KMS-11 (cell line): ENCODE data around the gene P2RY14.

Source experiments
- H2AFZ ChIP-seq: fragments of 200-600 bp; sonication (generic); 2 replicates; pipeline ENCODE4 v1.6.1; 2016; ENCODE audit warnings: antibody characterized with exemption, mixed run types, low read depth
- H3K27ac ChIP-seq: fragments of 200-600 bp; sonication (generic); 2 replicates; pipeline ENCODE4 v1.6.1; 2016; ENCODE audit warnings: mild to moderate bottlenecking, mixed run types
- H3K27me3 ChIP-seq: fragments of 200-600 bp; sonication (generic); 2 replicates; pipeline ENCODE4 v1.6.1; 2017; ENCODE audit warnings: mild to moderate bottlenecking, low read depth, mixed run types, moderate library complexity; ENCODE audit not compliant: insufficient read depth
- H3K36me3 ChIP-seq: fragments of 200-600 bp; sonication (generic); 2 replicates; pipeline ENCODE4 v1.6.1; 2017; ENCODE audit warnings: mild to moderate bottlenecking, mixed run types; ENCODE audit not compliant: insufficient read depth
- H3K4me1 ChIP-seq: fragments of 200-600 bp; sonication (generic); 2 replicates; pipeline ENCODE4 v1.6.1; 2016; ENCODE audit warnings: mild to moderate bottlenecking, low read depth, mixed run types; ENCODE audit not compliant: poor library complexity, severe bottlenecking
- H3K4me2 ChIP-seq: fragments of 200-600 bp; sonication (generic); 2 replicates; pipeline ENCODE4 v1.7.0; 2016; ENCODE audit warnings: mild to moderate bottlenecking, mixed run types
- H3K4me3 ChIP-seq: fragments of 200-600 bp; sonication (generic); IDR thresholded peaks from 2 replicates; pipeline ENCODE4 v1.6.1; 2017; ENCODE audit warnings: low read depth, low read length, mixed read lengths; ENCODE audit not compliant: insufficient read depth
- H3K79me2 ChIP-seq: fragments of 200-600 bp; sonication (generic); 2 replicates; pipeline ENCODE4 v1.6.1; 2016; ENCODE audit warnings: low read depth, mixed run types; ENCODE audit not compliant: insufficient read depth
- H3K9ac ChIP-seq: fragments of 200-600 bp; sonication (generic); 2 replicates; pipeline ENCODE4 v1.6.1; 2016; ENCODE audit warnings: mild to moderate bottlenecking, mixed run types
- H4K20me1 ChIP-seq: fragments of 200-600 bp; sonication (generic); 2 replicates; pipeline ENCODE4 v1.6.1; 2016; ENCODE audit warnings: mild to moderate bottlenecking, mixed run types; ENCODE audit not compliant: insufficient read depth
- CTCF ChIP-seq: fragments of 200-600 bp; sonication (generic); conservative IDR thresholded peaks from 2 replicates; pipeline ENCODE4 v1.6.1; 2017; ENCODE audit warnings: low read depth, mild to moderate bottlenecking, antibody characterized with exemption, low read length, moderate library complexity, mixed read lengths

The P2RY14 gene

GRCh38 chr3:151316267-151316991 is 38.1 kb upstream of the P2RY14 start, which contains the start of gene GPR87:
Gene GPR87 (minus strand): TSS chr3:151316820. CDS start chr3:151300100, 16,720 bp downstream.
- no peaks in the 10 kb centered on the region for H3K36me3 ChIP-seq
- H3K9ac ChIP-seq = no peak within 1 kb of the TSS; the same call in 1 of the 2 replicates
- no peaks in the 10 kb centered on the region for H3K27me3 ChIP-seq
- H4K20me1 ChIP-seq = no peaks in the 10 kb centered on the region
- peak within 1 kb of the TSS; percentile 35 for H3K27ac ChIP-seq
- no peak within 1 kb of the TSS for H3K4me3 ChIP-seq
- H3K4me1 ChIP-seq = peaks cover 25% of the 10 kb centered on the region
- no peaks in the 10 kb centered on the region for H3K79me2 ChIP-seq
- no peak for TF ChIP-seq CTCF
- peak within 1 kb of the TSS; percentile 55 for H3K4me2 ChIP-seq
- 0 out of 2 replicates have a peak within 1 kb of the TSS, but pooled peaks have one; percentile 24 for H2AFZ ChIP-seq

- no peaks in the 10 kb centered on the region for H3K79me2 ChIP-seq
- no peak overlapping the region for H2AFZ ChIP-seq
These were observed 37.5 kb upstream of the P2RY14 start for GRCh38 chr3:151315846-151316245.

GRCh38 chr3:151315136-151315535 is 36.8 kb upstream of the P2RY14 start:
- TF ChIP-seq CTCF = no peak
- H2AFZ ChIP-seq = no peak overlapping the region
- H3K4me3 ChIP-seq = no peak overlapping the region
- H3K4me1 ChIP-seq = peaks cover 25% of the 10 kb centered on the region
- H3K27me3 ChIP-seq = no peaks in the 10 kb centered on the region
- H3K36me3 ChIP-seq = no peaks in the 10 kb centered on the region
- H3K4me2 ChIP-seq = no peak overlapping the region
- no peaks in the 10 kb centered on the region for H4K20me1 ChIP-seq
- H3K27ac ChIP-seq = no peak overlapping the region
- no peaks in the 10 kb centered on the region for H3K79me2 ChIP-seq
- H3K9ac ChIP-seq = no peak overlapping the region

More at GRCh38 chr3:151315846-151316245, 37.5 kb upstream of the P2RY14 start:
- H3K27me3 ChIP-seq = no peaks in the 10 kb centered on the region
- peak overlapping the region; percentile 55; the same call in 1 of the 2 replicates for H3K4me2 ChIP-seq
- no peaks in the 10 kb centered on the region for H4K20me1 ChIP-seq
- peak overlapping the region; percentile 35 for H3K27ac ChIP-seq
- H3K9ac ChIP-seq = no peak overlapping the region
- TF ChIP-seq CTCF = no peak
- H3K4me1 ChIP-seq = peaks cover 25% of the 10 kb centered on the region
- H3K4me3 ChIP-seq = no peak overlapping the region
- no peaks in the 10 kb centered on the region for H3K36me3 ChIP-seq

- H3K79me2 ChIP-seq = no peaks in the 10 kb centered on the region
- H3K4me2 ChIP-seq = no peak overlapping the region
- no peaks in the 10 kb centered on the region for H4K20me1 ChIP-seq
- H3K4me1 ChIP-seq = peaks cover 25% of the 10 kb centered on the region
- no peak overlapping the region for H3K27ac ChIP-seq
- H3K9ac ChIP-seq = no peak overlapping the region
- no peaks in the 10 kb centered on the region for H3K36me3 ChIP-seq
- no peak overlapping the region for H3K4me3 ChIP-seq
- no peak for TF ChIP-seq CTCF
- no peaks in the 10 kb centered on the region for H3K27me3 ChIP-seq
- no peak overlapping the region for H2AFZ ChIP-seq
These were observed 36.3 kb upstream of the P2RY14 start for GRCh38 chr3:151314593-151314992.
